EL (cell line): ENCODE results near the gene LDB2.
"Not testable (repeated sequence)": the region's sequence is repeated elsewhere in the genome, so short reads cannot be mapped to it uniquely, and the experiment has no call there.

Source experiments
- DNase-seq: peaks from one replicate; pipeline ENCODE4 v3.0.0-alpha.2; 2016

The LDB2 gene

GRCh38 chr4:16590797-16591196 is 307.6 kb downstream of the LDB2 start:
- no peak for DNase-seq

DNA sequence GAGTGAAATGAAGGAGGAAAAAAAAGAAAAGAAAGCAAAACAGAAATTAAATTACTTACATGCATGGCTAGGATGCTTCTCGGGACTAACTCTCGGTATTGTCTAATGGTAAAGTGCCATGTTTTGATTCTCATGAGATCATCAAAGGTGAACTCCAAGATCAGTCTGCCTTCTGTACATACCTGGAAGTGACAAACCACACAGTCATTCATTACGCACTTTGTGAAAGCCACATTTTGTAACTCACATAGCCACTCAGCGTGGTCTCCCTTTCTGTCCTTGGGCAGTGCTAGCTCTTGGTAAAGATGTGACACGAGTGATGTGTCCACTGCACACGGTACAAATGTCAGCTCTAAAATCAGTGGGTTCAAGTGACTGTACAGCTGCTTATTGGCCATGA is 309.8 kb downstream of the LDB2 start:
- no peak for DNase-seq

GRCh38 chr4:16588149-16588548 is 310.3 kb downstream of the LDB2 start:
- DNase-seq: no peak

GRCh38 chr4:16585053-16585452 is 313.4 kb downstream of the LDB2 start:
- no peak for DNase-seq

DNA sequence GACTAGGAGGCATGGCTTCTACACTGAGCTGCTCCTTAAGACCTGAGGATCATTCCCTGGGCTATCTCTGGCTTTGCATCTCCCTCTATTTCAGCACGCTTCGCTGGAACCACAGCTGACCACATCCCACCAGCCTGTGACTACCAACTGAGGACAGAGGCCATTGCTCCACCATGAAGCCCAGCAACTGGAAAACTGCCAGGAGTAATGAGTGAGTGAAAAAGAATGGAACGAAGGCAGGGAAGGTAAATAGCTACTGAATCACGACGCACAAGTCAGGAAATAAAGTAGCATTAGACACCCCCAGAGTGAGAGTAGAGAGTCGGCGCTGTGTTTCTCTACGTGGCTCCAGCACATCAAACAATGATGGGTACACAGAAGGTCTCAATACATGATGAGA is 314.7 kb downstream of the LDB2 start:
- no peak for DNase-seq

DNA sequence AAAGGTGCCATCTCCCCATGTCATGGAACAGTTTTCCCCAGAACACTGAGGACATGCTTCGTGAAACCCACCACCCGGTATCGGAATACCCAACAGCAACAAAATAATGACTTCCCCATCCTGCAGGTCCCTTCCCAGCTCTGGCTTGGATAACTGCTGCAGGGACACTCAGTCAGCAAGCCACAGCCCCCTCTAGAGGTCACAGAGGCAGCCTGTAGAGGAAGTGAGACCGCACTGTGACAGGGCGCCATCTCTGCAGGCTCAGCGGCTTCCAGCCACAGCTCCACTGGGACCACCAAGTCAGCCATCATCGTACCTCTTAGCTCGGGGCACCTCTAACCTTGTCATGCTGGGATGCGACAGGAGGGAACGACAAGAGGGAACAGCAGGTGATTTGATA is 315.9 kb downstream of the LDB2 start:
- DNase-seq: peak; percentile 8

DNA sequence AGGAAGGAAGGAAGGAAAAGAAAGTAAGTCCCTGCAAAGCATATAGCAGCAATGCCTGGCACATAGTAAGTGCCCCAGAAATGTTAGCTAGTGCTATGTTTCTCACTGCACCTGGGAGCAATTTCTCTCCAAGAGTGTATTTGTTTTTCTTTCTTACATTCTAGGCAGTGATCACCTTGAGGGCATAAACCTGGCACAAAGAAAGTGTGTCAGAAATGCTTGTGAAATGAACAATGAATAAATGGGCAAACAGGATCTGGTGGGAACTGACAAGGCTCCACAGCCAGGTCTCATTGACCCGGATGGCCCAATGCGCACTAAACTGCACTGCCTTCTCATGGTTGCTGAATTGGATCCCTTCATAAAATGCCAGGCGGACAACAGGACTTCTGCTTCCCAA is 316.4 kb downstream of the LDB2 start:
- DNase-seq: no peak

- no peak for DNase-seq
Measured at GRCh38 chr4:16581117-16581516, 317.3 kb downstream of the LDB2 start.

GRCh38 chr4:16580514-16580913 is 317.9 kb downstream of the LDB2 start:
- DNase-seq: no peak

DNA sequence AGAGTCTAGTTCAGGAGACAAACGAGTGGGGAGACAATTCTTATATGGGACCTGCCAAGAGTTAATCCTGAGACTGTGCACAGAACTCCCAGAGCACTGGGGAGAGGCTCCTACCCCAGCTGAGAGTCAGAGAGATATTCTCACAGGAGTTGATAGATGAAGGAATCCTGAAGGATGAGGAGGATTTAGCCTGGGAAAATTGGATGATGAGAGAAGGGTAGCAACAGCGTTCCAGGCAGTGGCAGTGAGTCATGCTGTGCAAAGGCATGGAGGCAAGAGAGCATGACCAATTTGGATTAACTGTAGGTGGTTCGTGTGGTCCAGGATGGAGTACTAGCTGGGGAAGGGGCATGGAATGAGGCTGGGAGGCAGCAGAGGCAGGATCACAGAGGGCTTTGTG is 318.6 kb downstream of the LDB2 start:
- peak; percentile 43 for DNase-seq

DNA sequence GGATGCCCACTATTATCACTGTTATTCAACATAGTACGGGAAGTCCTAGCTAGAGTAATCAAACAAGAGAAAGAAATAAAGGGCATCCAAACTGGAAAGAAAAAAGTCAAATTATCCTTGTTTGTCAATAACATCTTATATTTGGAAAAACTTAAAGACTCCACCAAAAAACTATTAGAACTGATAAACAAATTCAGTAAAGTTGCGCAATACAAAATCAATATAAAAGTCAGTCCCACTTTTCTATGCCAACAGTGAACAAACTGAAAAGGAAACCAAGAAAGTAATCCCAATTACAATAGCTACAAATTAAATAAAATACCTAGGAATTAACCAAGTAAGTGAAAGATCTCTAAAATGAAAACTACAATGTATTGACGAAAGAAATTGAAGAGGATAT is 321.3 kb downstream of the LDB2 start:
- no peak for DNase-seq

GRCh38 chr4:16574981-16575380 is 323.5 kb downstream of the LDB2 start:
- DNase-seq: no peak

GRCh38 chr4:16573739-16574138 is 324.7 kb downstream of the LDB2 start:
- DNase-seq: peak; percentile 79

DNA sequence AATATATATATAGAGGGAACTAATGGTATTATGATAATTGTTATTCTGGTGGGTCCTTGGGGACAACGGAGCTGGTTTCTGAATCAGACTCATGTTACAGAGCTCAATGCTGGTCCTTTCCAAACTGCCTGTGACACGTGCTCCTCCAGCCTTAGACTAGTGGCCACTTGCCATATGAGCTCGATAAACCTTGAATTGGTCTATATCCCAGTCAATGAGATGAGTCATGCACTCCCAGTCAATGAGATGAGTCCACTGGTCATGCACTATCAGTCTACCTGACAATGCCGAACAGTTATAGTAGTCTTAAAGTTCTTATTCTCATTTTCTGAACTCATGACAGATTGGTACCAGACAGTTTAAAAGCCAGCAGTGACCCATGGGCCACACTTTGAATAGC is 325.2 kb downstream of the LDB2 start:
- DNase-seq: peak; percentile 40

- DNase-seq: no peak
Measured at GRCh38 chr4:16572631-16573030, 325.8 kb downstream of the LDB2 start.

- DNase-seq: no peak
Measured at GRCh38 chr4:16572161-16572560, 326.3 kb downstream of the LDB2 start.

DNA sequence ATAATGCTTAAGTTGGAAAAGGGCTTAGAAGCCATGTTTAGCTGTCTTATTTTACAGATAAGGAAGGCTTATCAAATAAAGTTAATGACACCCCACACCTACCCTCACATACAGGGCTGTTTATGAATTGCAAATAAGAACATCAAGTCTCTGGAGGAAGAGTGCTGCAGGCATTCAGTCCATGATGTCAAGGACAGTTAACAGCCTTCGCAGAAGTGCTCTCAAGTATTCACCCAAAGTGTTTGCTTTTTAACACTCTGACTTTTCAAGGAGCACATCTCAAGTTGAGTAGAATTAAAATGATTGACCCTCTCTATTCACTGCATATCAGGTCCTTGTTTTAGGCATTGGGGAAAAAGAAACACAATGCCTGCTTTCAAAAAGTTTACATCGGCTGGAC is 328.7 kb downstream of the LDB2 start:
- DNase-seq: no peak

GRCh38 chr4:16557316-16557715 is 341.1 kb downstream of the LDB2 start:
- DNase-seq: not testable (repeated sequence)

DNA sequence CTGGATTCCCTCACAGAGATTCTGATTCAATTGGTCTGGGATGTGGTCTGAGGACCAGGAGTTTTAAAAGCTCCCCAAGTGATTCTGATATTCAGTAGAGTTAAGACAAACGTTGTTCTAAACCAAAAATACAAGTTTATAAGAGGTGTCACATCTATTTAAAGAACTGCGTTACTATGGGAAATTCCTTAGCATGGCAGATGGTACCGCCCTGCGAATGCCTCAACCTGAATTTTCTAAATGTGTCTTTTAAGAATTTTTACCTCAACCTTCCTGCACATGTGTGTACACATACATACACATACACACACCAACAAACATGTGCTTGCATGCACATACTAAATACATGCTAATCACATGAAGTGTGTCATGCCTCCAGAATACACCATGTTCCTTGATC is 343.3 kb downstream of the LDB2 start:
- no peak for DNase-seq

DNA sequence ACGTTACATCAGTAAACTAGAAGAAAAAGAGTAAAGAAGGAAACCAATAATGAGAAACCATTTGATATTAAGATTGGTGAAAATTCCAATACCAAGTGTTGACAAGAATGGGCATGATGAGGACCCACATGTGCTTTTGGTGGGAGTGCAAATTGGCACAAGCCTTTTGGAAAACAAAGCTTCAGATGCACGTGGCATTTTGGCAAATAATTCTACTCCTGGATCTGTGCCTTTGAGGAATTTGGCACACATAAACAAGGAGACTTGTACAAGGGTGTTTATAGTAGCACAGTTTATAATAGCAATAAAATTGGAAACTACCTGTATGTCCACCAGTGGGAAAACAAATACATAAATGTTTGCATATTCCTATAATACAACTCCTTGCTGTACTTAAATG is 347.9 kb downstream of the LDB2 start:
- DNase-seq: no peak

DNA sequence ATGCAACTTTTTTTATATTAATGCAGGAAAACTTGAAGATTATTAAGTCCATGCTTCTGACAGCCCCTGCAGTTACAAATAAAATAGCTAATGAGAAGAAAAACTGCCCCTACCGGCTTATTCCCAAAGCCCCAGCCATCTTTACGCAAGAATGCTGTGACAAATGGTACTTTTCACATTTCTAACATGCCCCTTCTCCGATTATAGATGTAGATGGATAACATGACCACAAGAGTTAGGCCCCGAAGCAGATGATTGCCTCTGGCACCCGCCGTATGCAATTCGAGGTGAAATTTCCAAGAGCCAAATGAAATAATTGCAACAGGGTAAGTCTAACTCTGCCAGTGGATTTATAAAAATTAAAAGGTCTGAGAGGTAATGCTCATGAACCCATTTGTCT is 352.8 kb downstream of the LDB2 start:
- no peak for DNase-seq

- DNase-seq: no peak
Measured at GRCh38 chr4:16544869-16545268, 353.6 kb downstream of the LDB2 start.

DNA sequence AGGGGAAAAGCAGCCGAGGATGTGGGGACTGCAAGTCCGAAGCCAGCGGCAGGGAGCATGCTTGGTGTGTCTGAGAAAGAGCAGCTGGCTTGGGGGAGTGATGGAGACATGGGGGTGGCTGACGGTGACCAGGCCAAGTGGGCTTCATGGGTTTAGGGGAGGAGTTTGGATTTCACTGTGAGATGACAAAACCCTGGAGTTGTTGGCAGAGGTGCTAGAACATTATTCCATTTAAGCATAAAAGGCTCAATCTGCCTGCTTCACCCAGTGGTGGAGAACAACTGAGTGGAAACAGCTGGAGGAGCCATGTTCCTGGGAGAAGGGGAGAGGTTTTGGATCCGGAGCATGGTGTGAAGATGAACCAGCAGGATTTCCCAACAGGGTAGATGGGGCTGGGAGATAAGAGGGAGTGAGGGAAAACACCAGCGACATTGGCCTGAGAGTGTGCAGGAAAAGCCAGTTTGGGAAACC is 354.2 kb downstream of the LDB2 start:
- DNase-seq: no peak

DNA sequence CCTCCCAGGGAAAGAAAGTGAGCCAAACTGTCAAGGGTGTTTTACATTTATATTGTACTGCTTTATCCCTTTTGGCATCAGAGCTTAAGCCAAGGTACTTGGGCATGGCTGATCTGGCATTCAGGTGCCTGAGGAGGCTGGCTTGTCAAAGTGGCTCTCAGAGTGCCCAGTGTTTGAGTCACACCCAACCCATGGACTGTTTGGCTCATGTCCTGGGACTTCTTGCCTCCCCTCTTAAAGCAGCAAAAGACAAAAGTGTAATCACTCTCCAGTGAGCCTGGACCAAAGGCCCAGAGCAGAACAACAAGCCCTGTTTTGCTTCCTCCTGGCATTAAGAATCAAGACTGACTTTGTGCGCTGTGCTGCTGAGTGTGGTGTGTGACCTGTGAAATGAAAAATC is 360.5 kb downstream of the LDB2 start:
- no peak for DNase-seq

- peak; percentile 82 for DNase-seq
Measured at GRCh38 chr4:16532240-16532970, 366.0 kb downstream of the LDB2 start.
